ENCODE results near the gene FOSL2.

GRCh38 chr2:28434600-28434989, 41.9 kb downstream of the FOSL2 start:
- no peak for TF ChIP-seq ZNF416 (tag by site-specific recombination; IDR thresholded peaks at IDR 0.05)
- TF ChIP-seq ZBTB7A (tag by site-specific recombination; IDR thresholded peaks at IDR 0.05; ENCODE audit: low read depth), result no peak
- TF ChIP-seq ZNF585B (tag by site-specific recombination; IDR thresholded peaks at IDR 0.05), result no peak
- TF ChIP-seq, protein P1, sequence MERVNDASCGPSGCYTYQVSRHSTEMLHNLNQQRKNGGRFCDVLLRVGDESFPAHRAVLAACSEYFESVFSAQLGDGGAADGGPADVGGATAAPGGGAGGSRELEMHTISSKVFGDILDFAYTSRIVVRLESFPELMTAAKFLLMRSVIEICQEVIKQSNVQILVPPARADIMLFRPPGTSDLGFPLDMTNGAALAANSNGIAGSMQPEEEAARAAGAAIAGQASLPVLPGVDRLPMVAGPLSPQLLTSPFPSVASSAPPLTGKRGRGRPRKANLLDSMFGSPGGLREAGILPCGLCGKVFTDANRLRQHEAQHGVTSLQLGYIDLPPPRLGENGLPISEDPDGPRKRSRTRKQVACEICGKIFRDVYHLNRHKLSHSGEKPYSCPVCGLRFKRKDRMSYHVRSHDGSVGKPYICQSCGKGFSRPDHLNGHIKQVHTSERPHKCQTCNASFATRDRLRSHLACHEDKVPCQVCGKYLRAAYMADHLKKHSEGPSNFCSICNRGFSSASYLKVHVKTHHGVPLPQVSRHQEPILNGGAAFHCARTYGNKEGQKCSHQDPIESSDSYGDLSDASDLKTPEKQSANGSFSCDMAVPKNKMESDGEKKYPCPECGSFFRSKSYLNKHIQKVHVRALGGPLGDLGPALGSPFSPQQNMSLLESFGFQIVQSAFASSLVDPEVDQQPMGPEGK (tag by site-specific recombination; IDR thresholded peaks at IDR 0.05), result no peak
- TF ChIP-seq CTCF (tag by site-specific recombination; IDR thresholded peaks at IDR 0.05), result no peak
- no peak for TF ChIP-seq KLF16 (tag by site-specific recombination; IDR thresholded peaks at IDR 0.05)
- TF ChIP-seq ZFP3 (tag by site-specific recombination; IDR thresholded peaks at IDR 0.05; ENCODE audit: low read depth), result no peak
- TF ChIP-seq, protein P2, sequence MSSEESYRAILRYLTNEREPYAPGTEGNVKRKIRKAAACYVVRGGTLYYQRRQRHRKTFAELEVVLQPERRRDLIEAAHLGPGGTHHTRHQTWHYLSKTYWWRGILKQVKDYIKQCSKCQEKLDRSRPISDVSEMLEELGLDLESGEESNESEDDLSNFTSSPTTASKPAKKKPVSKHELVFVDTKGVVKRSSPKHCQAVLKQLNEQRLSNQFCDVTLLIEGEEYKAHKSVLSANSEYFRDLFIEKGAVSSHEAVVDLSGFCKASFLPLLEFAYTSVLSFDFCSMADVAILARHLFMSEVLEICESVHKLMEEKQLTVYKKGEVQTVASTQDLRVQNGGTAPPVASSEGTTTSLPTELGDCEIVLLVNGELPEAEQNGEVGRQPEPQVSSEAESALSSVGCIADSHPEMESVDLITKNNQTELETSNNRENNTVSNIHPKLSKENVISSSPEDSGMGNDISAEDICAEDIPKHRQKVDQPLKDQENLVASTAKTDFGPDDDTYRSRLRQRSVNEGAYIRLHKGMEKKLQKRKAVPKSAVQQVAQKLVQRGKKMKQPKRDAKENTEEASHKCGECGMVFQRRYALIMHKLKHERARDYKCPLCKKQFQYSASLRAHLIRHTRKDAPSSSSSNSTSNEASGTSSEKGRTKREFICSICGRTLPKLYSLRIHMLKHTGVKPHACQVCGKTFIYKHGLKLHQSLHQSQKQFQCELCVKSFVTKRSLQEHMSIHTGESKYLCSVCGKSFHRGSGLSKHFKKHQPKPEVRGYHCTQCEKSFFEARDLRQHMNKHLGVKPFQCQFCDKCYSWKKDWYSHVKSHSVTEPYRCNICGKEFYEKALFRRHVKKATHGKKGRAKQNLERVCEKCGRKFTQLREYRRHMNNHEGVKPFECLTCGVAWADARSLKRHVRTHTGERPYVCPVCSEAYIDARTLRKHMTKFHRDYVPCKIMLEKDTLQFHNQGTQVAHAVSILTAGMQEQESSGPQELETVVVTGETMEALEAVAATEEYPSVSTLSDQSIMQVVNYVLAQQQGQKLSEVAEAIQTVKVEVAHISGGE (tag by site-specific recombination; conservative IDR thresholded peaks at IDR 0.05; ENCODE audit: low read depth), result no peak
- TF ChIP-seq YY1 (tag by site-specific recombination; IDR thresholded peaks at IDR 0.05), result no peak
- no peak for TF ChIP-seq ZNF184 (tag by site-specific recombination; IDR thresholded peaks at IDR 0.05)
- TF ChIP-seq ZNF350 (tag by site-specific recombination; IDR thresholded peaks at IDR 0.05), result no peak
- TF ChIP-seq, protein P3, sequence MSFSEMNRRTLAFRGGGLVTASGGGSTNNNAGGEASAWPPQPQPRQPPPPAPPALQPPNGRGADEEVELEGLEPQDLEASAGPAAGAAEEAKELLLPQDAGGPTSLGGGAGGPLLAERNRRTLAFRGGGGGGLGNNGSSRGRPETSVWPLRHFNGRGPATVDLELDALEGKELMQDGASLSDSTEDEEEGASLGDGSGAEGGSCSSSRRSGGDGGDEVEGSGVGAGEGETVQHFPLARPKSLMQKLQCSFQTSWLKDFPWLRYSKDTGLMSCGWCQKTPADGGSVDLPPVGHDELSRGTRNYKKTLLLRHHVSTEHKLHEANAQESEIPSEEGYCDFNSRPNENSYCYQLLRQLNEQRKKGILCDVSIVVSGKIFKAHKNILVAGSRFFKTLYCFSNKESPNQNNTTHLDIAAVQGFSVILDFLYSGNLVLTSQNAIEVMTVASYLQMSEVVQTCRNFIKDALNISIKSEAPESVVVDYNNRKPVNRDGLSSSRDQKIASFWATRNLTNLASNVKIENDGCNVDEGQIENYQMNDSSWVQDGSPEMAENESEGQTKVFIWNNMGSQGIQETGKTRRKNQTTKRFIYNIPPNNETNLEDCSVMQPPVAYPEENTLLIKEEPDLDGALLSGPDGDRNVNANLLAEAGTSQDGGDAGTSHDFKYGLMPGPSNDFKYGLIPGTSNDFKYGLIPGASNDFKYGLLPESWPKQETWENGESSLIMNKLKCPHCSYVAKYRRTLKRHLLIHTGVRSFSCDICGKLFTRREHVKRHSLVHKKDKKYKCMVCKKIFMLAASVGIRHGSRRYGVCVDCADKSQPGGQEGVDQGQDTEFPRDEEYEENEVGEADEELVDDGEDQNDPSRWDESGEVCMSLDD (tag by site-specific recombination; IDR thresholded peaks at IDR 0.05), result no peak

Measured in HEK293 (cell line).